ENCODE measurements around the gene APOH. TPM values are rescaled to one million over a fixed set of nuclear protein-coding genes. Genes with fewer than 3 reads are reported as not detected.
"Not testable (repeated sequence)": the region's sequence is repeated elsewhere in the genome, so short reads cannot be mapped to it uniquely, and the experiment has no call there.

Gene APOH, protein sequence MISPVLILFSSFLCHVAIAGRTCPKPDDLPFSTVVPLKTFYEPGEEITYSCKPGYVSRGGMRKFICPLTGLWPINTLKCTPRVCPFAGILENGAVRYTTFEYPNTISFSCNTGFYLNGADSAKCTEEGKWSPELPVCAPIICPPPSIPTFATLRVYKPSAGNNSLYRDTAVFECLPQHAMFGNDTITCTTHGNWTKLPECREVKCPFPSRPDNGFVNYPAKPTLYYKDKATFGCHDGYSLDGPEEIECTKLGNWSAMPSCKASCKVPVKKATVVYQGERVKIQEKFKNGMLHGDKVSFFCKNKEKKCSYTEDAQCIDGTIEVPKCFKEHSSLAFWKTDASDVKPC
- total RNA-seq = 1 to 10 TPM in 1 of 2 donors, under 1 TPM in 1; 0.34 to 1.1 TPM
- long read RNA-seq = 0 reads

GRCh38 chr17:66228887-66229782 lies at the start of gene APOH:
TSS of gene APOH (minus strand) at chr17:66229415. CDS start at chr17:66229379, 36 bp downstream.
- intact Hi-C loops (cut with DNase I, micrococcal nuclease) = no loop called here

GRCh38 chr17:66277191-66277590 lies 48.0 kb upstream of the APOH start:
- intact Hi-C loops (cut with DNase I, micrococcal nuclease) = no loop called here
- DNase-seq (no peak), ATAC-seq (no peak)

More at GRCh38 chr17:66228887-66229782, at the start of gene APOH:
- ATAC-seq (peak; percentile 90), DNase-seq (no peak)

DNA sequence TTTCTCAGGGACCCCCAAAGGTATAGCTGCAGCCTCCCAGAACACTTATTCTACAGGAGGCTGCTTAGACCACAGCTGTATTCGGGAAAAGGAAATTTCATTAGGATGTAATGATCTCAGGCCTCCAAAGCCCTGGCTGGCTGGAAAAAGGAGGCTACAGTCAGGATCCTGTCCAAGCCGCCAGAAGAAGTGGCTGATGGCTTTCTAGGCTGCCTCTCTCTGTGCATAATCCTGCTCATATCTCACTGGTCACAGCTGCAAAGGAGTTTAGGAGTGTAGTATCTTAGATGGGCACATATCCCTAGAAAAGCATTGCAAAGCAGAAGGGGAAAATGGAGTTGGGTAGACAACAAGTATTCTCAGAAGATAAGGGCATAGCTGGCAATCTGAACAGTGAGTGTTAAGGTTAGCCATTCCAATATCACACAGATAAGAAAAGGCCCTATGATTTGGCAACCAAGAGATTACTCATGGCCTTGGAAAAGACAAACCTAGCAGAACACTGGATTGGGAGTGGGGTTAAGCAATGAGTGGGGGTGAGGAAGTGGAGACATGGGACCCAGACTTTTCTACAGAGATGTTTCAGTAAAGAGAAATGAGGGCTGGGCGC lies 47.2 kb upstream of the APOH start:
- intact Hi-C loops (cut with DNase I, micrococcal nuclease) = no loop called here
- DNase-seq = no peak
- no peak for ATAC-seq

DNA sequence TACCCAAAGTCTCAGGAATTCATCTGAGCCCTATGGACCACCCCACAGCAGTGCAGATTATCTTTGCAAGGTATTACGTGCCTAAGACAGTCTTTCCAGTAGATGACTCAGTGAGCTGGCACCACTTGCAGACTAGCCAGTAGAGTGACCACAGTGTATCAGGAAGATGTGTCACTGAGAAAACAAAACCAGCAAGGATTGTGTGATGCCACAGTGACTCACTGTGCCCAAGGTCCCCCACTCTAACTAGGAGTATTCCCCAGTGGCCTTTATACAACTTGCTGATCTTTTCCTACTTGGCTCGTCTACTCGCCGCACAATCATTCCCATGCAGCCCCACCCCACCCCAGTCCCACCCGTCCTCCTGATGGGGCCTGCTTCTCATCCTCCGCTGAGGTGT lies 46.4 kb upstream of the APOH start:
- intact Hi-C loops (cut with DNase I, micrococcal nuclease) = no loop called here
- DNase-seq = no peak
- ATAC-seq = no peak

DNA sequence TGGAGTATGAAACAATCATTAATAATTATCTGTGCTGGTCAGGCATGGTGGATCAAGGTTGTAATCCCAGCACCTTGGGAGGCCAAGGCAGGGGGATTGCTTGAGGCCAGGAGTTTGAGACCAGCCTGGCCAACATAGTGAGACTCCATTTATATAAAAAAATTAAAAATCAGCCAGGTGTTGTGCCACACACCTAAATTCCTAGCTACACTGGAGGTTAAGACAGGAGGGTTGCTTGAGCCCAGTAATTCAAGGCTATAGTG lies 44.3 kb upstream of the APOH start:
- DNase-seq = no peak
- intact Hi-C loops (cut with DNase I, micrococcal nuclease) = no loop called here
- no peak for ATAC-seq

DNA sequence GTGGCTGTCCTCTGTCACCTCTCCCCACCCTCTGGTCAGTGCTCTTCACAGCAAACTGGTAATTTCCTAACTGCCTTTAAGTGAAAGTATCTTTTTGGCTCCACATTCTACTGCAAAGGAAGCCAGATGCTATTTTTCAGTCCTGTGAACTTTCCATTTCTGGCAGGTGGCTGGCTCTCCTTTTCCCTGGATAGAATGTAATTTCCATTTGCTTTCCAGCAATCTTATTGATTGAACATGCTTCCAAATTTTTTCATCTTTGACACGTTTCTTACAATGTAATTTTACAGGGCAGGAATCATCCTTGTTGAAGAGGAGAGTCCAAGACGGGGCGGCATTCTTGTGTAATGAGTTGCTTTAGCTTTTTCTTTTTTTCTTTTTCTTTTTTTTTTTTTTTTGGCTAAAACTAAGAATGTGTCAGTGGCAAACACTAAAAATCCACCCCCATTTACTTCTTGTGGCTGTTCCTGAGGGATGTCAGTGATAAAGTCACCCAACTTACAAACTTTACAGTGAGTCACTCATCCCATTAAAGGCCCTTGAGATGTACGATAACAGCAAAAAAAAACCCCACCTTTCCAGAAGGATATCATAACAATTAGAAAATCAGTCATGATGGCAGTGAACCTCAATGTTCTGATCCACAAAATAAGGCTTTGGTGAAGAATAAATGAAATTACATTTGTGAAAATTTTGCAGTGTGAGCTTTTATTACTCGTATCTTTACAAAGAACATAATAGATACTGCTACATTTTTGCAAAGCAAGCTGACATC lies 43.8 kb upstream of the APOH start:
- intact Hi-C loops (cut with DNase I, micrococcal nuclease) = no loop called here
- ATAC-seq = no peak
- DNase-seq = no peak

- ATAC-seq (no peak), DNase-seq (no peak)
- intact Hi-C loops (cut with DNase I, micrococcal nuclease) = no loop called here
These were observed 42.3 kb upstream of the APOH start for GRCh38 chr17:66271512-66271911.

DNA sequence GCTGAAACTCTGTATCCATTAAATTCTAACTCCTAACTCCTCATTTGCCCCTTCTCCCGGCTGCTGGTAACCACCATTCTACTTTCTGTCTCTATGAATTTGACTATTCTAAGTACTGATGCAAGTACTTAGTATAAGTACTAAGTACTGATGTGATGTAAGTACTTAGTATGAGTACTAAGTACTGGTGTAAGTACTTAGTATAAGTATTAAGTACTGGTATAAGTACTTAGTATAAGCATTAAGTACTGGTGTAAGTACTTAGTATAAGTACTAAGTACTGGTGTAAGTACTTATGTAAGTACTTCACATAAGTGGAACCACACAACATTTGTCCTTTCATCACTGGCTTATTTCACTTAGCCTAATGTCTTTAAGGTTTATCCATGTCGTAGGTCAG lies 40.9 kb upstream of the APOH start:
- ATAC-seq (no peak), DNase-seq (no peak)
- intact Hi-C loops (cut with DNase I, micrococcal nuclease) = no loop called here

DNA sequence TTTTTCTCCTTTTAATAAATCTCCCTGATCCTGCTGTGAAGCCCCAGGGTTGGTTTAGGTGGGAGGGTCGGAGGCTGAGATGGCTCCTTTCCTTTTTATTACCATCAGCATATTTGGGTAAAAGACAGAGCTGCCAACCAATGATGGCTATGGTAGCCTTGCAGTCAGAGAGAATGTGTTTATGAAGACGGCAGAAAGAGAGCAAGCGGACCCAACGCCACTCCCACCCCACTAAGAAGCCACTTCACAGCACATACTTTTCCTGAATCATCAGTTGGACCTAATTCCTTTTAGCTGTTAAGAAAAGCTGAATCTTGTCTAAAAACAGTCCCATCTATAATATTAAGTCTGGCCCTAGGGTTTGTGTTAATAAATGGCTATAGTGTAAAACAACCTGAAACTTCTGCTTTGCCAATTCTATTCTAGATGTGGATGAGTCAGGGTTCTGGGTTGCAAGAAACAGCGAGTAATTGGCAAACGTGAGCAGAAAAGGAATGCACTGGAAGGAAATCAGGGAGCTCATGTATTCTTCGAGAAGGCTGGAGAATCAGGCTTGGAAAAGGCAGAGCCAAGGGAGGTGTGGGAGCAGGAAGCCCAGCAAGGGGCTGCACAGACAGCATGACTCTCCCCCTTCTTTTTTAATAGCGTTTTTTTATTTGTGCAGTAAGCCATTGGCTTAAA lies 39.2 kb upstream of the APOH start:
- DNase-seq = no peak
- ATAC-seq = no peak
- intact Hi-C loops (cut with DNase I, micrococcal nuclease) = no loop called here

DNA sequence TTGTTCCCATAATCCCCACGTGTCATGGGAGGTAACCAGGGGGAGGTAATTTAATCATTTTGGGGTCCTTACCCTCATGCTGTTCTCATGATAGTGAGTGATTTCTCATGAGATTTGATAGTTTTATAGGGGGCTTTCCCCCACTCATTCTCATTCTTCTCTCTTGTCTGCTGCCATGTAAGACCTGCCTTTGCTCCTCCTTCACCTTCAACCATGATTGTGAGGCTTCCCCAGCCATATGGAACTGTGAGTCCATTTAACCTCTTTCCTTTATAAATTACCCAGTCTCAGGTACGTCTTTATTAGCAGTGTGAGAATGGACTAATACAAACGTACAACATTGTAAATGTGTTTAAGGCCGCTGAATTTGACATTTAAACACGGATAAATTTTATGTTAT lies 35.5 kb upstream of the APOH start:
- ATAC-seq (no peak), DNase-seq (no peak)
- intact Hi-C loops (cut with DNase I, micrococcal nuclease) = no loop called here

GRCh38 chr17:66262767-66263166 lies 33.6 kb upstream of the APOH start:
- DNase-seq = no peak
- no peak for ATAC-seq
- intact Hi-C loops (cut with DNase I, micrococcal nuclease) = no loop called here

DNA sequence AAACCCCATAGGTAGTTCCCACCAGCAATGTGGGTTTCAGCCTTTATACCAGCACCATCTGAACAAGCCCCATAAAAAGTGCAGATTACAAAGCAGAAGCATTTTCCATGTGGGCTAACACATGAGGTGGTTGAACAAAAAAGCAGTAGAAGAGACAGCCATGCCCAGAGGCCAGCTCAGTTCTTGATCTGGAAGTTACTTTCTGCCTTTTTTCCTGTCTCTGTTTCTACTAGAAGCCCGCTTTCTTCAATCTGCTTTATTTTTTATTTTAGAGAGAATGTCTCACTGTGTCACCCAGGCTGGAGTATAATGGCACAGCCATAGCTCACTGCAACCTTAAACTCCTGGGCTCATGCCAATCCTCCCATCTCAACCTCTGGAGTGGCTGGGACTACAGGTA lies 31.5 kb upstream of the APOH start:
- no peak for DNase-seq
- ATAC-seq = no peak
- intact Hi-C loops (cut with DNase I, micrococcal nuclease) = no loop called here

GRCh38 chr17:66260275-66260674 lies 31.1 kb upstream of the APOH start:
- intact Hi-C loops (cut with DNase I, micrococcal nuclease) = no loop called here
- no peak for ATAC-seq
- DNase-seq = no peak

DNA sequence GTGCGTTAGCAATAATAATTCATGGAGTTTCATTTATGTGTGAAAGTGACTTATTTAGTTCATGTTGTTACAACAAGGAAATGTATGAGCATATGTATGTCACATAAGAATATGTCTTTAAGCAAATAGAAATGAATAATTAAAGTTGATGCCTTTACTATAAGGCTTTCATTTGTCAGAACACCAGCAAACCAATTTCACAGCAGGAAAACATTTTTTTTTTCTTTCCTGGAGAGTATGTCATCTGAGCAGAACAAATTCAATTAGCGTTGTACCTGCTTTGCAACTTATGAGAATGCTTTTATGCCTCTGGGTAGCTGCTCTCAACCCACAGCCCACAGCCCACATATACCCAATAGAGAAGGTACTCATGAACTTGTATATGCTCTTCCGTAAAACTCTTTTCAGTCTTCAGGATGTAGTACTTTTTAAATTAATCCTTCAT lies 26.3 kb upstream of the APOH start:
- intact Hi-C loops (cut with DNase I, micrococcal nuclease) = loop anchor here in 1 of 2 donors (2.0 to 5.0 kb wide), 2 partner anchors 311 to 417 kb away; no protein-coding TSS in a partner anchor
- DNase-seq (no peak), ATAC-seq (no peak)

DNA sequence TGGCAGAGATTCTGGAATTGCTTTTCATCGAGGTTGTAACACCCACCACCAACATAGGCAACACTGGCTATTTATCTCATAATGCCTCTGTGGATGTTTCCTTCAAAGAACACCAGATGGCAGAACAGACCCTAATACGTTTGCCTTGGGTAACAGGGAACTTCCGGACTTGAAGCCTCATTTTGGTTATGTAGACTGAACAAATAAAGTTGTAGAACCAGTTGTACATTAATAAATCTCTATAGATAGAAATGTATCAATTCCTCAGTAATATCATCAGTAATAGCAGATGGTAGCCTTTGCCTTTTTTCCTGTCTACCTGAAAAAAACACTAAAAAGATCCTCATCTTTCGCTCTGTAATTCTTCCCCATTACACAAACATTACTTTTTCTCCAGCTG lies 25.9 kb upstream of the APOH start:
- DNase-seq = no peak
- intact Hi-C loops (cut with DNase I, micrococcal nuclease) = loop anchor here in 1 of 2 donors (2.0 to 5.0 kb wide), 2 partner anchors 312 to 417 kb away; no protein-coding TSS in a partner anchor
- peak; percentile 93 for ATAC-seq

DNA sequence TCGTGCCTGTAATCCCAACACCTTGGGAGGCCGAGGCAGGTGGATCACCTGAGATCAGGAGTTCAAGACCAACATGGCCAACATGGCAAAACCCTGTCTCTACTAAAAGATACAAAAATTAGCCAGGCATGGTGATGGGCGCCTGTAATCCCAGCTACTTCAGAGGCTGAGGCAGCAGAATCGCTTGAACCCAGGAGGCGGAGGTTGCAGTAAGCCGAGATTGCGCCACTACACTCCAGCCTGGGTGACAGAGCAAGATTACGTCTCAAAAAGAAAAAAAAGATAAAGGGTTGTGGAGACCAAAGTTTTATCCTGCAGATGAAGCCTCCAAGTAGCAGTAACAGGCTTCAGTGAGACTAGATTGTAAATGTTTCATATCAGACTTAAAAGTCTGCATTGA lies 24.2 kb upstream of the APOH start:
- DNase-seq; intact Hi-C loops (cut with DNase I, micrococcal nuclease); ATAC-seq: not testable (repeated sequence)

DNA sequence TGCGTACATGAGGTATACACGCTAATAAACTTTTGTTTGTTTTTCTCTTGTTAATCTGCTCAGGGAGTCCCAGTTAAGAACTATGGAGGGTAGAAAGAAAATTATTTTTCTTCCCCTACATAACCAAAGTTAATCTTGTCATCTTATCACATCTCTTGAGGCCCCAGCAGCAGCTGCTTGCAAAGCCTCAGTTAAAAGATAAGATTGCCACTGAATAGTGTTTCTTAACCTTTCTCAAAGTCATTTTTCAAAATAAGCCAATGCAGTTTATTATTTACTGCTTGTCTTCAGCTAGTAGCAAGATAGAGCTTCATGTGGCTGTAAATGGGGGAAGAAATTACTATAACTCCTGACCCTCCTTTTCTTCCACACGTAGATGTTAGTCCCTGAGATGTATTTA lies 21.5 kb upstream of the APOH start:
- ATAC-seq = no peak
- no peak for DNase-seq
- intact Hi-C loops (cut with DNase I, micrococcal nuclease) = no loop called here

- intact Hi-C loops (cut with DNase I, micrococcal nuclease) = no loop called here
- ATAC-seq = no peak
- DNase-seq = no peak
These were observed 19.1 kb upstream of the APOH start for GRCh38 chr17:66248285-66248684.

Data from left colon (tissue), 2 donors.